Activated T-cell treated with anti-CD3 and anti-CD28 coated beads for 1 hour (primary cell): ENCODE data around the gene RBM6.
"Not testable (repeated sequence)": the region's sequence is repeated elsewhere in the genome, so short reads cannot be mapped to it uniquely, and the experiment has no call there.

Experiments
- DNase-seq: peaks from one replicate; pipeline ENCODE4 v3.0.0-alpha.2; 2020; ENCODE audit warnings: low read depth

Gene RBM6

DNA sequence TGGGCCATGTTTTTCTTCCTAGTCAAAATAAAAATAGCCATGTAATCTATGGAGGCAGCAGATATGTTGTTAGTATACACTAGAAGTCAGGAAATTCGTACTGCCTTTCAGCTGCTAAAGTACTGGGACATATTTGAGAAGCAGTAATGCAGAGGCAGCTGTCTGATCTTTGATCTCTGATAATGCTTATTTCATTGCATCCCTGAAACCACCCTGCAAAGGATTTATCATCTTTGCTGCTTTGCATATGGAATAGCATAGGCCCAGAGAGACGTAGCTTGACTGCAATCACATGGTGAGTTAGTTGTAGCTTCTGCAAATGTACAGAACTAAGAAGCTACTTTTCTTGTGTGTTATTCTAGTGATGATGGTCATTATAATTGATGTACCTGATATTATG is 52.4 kb downstream of the RBM6 start:
- no peak for DNase-seq

DNA sequence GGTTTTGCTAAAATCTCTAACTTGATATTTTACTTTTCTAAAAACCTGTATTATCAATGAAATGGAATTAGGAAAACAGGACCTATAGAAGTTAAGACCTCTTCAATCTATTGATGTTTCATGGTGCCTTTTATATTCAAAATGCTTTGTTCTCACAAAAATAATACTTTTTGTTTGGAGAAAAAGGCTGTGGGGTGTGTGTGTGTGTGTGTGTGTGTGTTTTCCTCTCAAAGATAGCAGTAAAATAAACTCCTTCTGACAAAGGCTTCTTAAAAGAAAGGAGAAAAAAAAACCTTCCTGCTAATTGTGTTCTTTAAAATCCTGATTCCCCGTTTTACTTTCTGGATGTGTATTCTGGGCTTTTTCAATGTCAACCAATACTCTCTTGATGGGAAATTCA is 54.5 kb downstream of the RBM6 start:
- DNase-seq: no peak

DNA sequence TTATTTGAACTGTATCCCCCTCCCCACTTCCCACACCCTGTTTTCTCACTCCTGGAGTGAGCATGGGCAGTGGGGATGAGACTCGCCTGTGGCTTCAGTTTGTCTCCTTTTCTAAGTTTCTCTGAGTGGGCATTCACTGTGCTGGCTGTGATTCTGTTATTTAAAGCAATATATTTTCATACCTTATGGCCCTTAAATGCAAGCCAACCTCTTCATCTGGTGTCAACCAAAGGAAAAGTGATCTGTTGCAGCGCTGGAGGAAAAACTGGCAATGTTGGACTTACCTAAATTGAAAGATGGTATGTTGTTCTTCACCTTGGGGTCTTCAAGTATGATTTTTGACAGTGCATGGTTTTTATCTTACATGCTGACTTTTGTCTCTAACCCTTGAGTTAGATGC is 56.1 kb downstream of the RBM6 start:
- no peak for DNase-seq

DNA sequence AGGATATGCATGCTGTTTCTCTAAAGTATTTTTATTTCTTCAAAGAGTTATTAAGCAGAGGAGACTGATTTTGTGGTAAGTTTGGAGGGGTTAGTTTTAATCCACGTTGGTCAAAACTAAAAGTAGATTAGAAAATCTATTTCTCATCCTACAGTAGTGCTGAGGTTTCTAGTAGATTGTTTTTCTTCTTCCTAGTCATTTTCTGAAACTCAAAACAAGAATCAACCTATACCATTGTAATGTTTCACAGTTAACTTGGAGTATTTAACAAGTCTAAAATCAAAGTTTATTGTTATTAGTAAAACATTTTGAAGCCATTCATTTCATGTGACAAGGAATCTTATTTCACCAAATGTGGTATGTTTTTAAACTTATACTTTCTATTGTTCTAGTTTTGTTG is 57.9 kb downstream of the RBM6 start:
- DNase-seq: no peak

DNA sequence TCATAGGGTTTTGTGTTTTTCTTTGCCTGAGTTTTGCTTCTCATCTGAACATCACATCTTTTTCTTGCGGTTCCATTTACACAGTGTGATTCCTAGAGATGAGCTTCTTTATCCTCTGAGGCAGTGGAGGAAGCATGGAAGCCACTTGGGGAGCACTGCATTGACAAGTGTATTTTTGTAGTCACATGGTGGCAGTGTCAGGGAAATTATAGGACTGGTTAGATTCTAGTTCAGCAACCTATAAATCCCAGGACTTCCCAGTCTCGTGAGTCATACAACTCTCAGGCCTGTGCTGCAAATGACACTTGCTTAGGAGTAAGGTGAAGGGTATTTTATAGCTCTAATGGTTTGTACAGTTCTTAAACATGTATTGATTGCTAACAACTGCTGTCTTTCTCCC is 58.4 kb downstream of the RBM6 start:
- no peak for DNase-seq

DNA sequence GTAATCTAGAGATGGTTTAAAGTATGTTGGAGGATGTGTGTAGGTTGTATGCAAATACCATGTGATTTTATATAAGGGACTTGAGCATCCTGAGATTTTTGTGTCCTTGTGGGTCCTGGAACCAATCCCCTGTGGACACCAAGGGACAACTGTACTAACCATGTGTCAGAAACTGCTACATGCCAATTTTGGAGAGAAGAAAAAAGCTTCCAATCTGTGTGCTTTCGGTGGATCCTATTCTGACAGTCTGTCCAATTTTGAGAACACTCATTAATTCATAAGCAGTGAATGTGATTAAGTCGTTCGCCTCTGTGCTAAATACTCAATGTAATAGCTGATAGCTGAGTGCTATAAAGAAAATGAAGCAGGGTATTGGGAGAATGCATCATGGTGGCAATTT is 61.6 kb downstream of the RBM6 start:
- DNase-seq: no peak

DNA sequence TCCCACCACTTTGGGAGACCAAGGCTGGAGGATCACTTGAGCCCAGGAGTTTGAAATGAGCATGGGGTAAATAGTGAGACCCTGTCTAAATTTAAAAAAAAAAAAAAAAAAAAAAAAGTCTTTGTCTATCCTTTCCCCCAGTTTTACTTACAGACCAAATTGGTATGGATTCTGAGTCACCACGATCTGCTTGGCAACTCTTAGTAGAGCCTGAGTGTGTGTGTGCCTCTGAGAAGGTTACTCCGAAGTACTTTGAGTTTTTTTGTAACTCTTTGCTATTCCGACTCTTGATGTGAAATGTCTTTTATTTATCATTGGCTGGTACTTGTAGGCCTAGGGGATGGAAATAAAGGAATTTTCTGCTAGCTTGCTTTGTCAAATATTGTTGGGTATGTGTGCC is 63.3 kb downstream of the RBM6 start:
- no peak for DNase-seq

DNA sequence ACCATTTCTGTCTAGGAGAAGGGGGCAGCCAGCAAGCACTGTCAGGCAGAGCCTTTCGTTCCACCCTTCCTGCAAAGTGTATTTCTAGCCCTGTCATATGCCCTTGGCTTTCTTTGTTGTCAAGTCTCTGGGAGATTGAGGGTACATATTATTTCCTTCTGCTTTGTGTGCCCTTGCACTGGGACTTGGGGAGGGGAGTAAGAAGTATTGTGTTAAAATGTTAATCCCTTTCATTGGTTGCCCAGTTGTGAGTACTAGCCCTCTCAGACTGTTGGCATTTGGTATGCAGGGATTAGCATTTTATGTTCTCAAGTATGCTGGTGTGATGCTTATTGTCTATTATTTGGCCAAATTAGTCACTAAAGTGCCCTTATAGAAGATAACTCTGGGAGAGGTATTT is 63.9 kb downstream of the RBM6 start:
- no peak for DNase-seq

DNA sequence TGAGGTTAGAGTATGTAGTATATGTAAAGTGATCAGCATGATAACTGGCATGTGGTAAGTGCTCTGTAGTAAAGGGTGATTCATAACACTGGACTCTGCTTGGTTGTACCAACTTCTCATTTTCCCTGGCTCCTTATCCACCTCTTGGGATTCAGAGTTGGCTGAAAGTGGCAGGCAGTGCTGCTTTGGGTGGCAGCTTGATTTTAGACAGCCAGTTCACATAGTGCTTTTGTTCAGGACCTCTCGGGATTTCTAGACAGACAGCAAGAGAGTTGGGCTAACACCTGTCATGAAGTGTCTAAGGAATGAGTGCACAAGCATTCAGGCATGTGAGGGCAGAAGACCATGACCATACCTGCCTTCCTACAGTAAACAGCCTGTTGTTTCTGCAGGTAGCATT is 69.0 kb downstream of the RBM6 start:
- DNase-seq: no peak

DNA sequence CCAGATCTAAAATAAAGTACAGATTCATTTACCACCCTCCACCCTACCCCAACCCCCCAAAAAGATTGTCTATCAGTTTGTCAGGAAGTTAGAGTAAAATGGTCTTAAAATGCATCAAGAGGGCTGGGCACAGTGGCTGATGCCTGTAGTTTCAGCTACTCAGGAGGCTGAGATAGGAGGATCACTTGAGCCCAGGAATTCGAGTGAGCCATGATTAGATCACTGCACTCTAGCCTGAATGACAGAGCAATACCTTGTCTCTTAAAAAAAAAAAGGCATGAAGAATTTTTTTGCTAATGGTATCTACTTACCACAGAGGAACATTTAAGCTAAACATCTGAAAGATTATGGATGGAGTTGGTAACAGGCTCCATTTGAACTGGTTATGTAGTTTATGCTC is 71.0 kb downstream of the RBM6 start:
- DNase-seq: no peak

DNA sequence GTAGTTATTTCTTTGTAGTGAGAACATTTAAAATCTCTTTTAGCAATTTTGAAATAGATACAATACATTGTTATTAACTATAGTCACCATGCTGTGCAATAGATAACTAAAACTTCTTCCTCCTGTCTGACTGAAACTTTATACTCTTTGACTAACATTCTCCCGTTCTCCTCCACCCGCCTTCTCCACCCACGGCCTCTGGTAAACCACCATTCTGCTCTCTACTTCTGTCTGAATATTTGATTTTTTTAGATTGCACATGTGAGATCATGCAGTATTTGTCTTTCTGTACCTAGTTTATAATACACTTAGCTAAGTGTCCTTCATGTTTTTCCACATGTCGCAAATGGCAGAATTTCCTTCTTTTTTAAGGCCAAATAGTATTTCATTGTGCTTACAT is 76.0 kb downstream of the RBM6 start:
- DNase-seq: no peak

DNA sequence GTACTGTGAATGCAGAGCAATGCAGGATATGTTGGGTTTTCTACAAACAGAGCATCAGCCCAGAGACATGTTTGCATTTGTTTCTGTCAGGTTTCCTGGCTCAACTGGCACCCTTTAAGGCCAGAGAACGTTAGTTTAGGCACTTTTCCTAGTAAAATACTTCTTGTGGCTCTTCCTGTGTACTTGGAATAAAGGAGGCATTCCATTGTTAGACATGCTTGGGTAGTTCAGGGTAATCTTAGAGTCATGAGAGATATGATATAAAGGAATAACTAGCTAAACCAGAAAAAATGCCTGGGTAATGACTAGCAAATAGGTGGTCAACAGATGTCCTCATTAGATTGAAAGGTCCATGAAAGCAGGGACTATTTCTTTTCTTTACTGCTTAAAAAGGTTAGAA is 88.4 kb downstream of the RBM6 start:
- no peak for DNase-seq

DNA sequence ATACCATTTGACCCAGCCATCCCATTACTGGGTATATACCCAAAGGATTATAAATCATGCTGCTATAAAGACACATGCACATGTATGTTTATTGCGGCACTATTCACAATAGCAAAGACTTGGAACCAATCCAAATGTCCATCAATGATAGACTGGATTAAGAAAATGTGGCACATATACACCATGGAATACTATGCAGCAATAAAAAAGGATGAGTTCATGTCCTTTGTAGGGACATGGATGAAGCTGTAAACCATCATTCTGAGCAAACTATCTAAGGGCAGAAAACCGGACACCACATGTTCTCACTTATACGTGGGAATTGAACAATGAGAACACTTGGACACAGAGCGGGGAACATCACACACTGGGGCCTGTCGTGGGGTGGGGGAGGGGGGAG is 91.3 kb downstream of the RBM6 start:
- not testable (repeated sequence) for DNase-seq

DNA sequence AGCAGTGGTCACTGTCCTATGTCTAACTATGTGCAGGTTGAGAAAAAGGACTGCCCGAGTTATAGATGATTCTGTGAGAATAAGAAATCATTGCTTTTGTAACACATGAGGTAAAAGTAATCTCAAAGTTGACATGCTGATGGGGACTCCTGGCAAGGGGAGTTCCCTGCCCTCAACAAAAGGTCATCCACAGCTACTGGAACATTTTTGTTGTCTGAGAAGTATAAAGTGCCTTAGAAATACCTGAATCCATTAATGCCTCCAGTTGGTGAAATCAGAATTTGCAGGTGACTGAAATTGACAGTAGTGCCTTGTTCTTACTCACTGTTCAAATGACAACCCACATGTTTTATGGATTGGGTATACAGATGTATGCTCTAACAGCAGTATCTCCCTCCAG is 105.0 kb downstream of the RBM6 start:
- no peak for DNase-seq

DNA sequence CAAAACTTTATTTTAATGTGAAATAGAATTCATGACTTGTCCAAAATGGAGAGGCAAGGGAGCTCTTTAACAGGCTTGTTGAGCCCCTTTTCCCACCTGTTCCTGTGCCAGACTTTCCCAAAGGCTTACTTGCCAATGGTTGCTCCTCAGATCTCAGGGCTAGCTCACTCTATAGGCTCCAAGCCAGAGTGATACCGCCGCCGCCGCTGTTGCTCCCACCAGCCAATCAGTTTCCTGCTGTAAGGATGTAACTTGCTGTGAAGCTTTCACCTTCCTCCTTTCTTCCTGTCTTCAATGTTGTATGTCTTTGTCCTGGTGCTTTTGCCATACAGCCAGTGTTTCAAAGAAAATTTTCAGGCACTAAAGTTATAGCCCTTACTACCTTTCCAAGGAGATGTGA is 107.5 kb downstream of the RBM6 start:
- DNase-seq: no peak

DNA sequence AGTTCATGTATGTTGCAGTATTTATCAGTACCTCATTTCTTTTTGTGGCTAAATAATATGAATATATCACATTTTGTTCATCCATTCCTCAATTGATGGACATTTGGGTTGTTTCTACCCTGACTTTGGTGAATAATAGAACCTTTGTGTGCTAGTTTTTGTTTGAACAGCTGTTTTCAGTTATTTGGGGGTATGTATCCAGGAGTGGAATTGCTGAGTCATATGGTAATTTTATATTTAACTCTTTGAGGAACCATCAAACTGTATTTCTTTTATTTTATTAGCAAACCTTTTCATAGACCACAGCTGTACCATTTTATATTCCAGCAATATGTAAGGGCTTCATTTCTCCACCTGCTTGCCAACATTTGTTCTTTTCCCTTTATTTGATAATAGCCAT is 110.4 kb downstream of the RBM6 start:
- DNase-seq: no peak

DNA sequence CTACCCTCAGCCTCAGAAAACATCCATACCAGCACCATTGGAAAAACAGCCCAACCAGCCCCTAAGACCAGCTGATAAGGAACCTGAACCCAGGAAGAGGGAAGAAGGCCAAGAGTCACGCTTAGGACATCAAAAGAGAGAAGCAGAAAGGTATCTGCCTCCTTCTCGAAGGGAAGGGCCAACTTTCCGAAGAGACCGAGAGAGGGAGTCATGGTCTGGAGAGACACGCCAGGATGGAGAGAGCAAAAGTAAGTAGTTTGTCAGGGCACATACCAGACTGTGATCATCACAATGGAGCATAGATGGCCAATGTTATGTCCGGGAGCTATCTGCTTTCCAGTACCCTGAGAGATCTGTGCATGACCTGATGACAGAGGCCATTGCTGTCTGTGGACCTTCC is 117.8 kb downstream of the RBM6 start:
- DNase-seq: no peak

DNA sequence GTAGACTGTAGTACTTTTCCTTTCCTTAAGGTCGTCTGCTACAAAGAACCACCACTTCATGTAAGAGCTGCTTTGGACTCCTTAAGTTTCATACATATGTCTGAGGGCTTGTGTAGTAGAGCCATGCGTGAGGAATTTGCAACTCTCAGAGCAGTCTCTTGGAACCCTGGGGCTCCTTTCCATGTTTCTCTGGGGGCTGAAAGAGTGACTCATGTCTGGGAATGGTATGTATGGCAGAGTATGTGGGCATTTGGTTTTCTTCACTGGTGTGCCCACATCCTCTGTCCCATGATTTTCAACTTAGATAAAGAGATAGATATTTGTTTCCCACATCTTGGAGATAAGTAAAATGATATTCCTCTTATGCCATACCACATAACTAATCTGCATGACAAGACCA is 128.2 kb downstream of the RBM6 start:
- no peak for DNase-seq

DNA sequence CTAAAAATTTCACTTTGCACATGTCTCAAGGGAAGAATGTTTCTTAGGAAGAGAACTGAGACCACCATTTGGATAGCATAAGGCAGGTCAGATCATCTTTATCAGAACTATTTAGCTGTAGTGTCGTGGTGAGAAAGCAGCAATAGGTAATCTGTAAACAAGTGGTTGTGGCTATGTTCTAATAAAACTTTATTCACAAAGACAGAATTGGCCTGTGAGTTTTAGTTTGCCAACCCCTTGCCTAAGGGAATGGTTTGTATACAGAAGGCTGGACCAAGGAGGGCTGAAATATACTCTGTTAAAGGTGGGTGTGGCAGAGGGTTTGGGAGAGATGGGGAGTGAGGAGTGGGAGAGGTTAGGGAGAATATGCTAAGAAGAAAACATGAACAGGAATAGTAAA is 138.1 kb downstream of the RBM6 start:
- no peak for DNase-seq

DNA sequence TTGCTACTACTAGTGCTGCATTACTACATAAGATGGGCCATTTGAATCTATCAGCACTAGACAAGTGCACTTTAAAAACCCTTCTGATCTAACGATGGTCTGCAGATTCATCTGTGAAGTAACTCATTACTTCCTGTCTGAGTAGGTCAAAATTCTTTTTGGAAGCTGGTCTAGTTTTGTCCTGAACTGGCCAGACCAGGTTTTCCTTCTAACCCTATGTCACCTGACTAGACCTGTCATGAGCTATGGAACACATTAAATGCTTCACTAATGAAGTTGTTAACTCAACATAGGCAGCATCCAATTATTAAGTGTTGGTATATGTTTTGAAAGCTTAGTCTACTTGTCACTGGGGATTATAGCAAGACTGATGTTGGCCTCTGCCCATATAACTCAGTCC is 138.7 kb downstream of the RBM6 start:
- no peak for DNase-seq

DNA sequence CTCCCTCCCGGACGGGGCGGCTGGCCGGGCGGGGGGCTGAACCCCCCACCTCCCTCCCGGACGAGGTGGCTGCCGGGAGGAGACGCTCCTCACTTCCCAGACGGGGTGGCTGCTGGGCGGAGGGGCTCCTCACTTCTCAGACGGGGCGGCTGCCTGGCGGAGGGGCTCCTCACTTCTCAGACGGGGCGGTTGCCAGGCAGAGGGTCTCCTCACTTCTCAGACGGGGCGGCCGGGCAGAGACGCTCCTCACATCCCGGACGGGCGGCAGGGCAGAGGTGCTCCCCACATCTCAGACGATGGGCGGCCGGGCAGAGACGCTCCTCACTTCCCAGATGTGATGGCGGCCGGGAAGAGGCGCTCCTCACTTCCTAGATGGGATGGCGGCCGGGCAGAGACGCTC is 145.0 kb downstream of the RBM6 start:
- DNase-seq: not testable (repeated sequence)

DNA sequence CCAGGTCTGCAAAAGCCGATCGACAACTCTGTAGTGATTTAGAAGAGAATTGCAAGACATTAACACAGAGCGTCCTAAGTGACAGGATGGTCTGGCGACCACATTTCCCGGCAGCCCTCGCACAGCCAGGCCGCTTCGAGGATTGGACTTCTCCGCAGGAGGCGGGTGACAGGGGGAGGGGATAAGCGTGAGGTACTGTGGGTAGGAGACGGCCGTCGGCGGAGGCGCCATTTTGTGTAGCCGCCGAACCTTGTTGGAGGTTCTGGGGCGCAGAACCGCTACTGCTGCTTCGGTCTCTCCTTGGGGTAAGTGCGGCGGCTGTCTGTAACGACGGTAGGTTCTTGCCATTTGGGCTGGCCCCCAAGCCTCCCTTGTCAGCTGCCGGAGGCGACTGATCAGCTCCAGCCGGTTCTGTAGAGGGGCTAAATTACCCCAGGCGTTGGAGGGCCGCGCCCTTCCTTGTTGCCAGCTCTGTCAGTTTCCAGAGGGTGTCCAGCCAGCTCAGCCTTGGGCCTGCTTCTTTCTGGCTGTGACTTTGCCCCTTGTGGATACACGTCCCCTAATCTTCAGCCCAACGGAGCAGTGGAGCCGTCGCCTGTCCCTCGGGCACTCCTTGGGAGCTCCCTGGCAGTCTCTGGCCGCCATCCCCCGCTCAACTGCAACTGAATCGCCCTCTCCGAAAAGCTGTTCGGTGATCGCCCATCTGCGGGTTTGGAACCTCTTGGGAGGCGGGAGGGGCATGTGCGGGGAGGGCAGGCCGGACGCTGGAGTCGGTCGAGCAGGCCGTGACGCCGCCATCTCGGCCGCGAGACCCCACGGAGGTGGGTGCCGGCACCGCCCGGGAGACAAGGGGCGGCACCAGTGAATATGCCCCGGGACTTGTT is 149.0 kb downstream of the RBM6 start, which contains the start of gene RBM5:
Gene RBM5, plus strand, starts transcription at position 195 of the 884 bp plus-strand sequence. CDS start 1,516 bp downstream, outside the sequence.
- peak; percentile 86 for DNase-seq

DNA sequence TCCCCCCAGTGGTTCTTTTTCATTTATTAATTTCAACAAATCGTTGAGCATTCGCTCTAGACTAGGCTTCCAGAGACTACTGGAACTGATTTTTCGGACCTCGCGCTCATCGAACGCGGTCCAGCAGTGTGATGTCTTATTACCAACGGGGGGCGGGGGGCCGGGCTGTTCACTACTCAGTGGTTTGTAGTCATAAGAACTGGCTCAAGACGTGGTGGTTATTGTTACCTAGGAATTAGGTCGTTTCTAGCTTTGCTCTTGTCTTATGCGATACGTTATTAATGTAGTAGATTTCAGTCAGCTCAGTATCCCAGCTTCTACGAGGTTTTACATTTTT is 149.6 kb downstream of the RBM6 start:
- DNase-seq: no peak

DNA sequence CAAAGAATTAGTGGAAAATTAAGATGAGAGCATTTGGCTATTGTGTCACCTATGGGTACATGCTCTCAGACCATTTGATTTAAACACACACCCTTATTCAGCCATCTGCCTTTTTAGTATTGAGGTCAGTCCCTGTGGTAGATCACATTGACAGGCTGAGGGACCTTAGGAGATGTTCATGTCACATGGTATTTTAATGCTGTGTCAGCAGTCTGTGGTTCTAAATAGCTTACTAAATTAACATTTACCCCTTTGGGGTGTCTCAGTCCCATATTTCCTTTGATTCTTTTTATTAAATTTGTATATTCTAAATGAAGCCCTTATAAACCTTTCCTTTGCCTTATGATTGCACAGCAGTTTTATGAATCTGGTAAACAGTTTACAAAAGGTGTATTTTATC is 151.0 kb downstream of the RBM6 start:
- DNase-seq: no peak
